Naive thymus-derived CD4-positive, alpha-beta T cell (primary cell): ENCODE measurements around the gene ST3GAL5. TPM values are rescaled to one million over a fixed set of nuclear protein-coding genes. Genes with fewer than 3 reads are reported as not detected.

Source experiments
- ATAC-seq: fragments of 150-1000 bp; cut with Tn5 transposase; 2 replicates; pipeline ENCODE4 v1.10.0; 2021; ENCODE audit warnings: mild to moderate bottlenecking, moderate library complexity
- CTCF ChIA-PET: fragments of 350-600 bp; sonication (Branson Sonifier 250); formaldehyde crosslinking; loops from one replicate; lab custom pipeline; 2021; ENCODE audit warnings: antibody characterized with exemption; lab: Charles Lee
- POLR2A ChIA-PET: fragments of 350-600 bp; sonication (Branson Sonifier 250); formaldehyde crosslinking; loops from one replicate; lab custom pipeline; 2021; ENCODE audit warnings: antibody characterized with exemption, inconsistent platforms; lab: Charles Lee
- DNase-seq, 9 donors: peaks; one replicate each; pipeline versions ENCODE4 v3.0.0 to v3.0.0-alpha.2; 2020 to 2022; ENCODE audit warnings: mixed read lengths in 1 of 9
- H3K27ac ChIP-seq: one replicate; pipeline ENCODE4 v1.7.0; 2013; ENCODE audit warnings: mild to moderate bottlenecking, low read depth, low read length, moderate library complexity
- H3K27me3 ChIP-seq, 2 donors: one replicate each; pipeline ENCODE4 v1.7.0; 2013; ENCODE audit warnings: low read length in 2 of 2, mild to moderate bottlenecking in 2 of 2, moderate library complexity in 2 of 2; ENCODE audit not compliant: control insufficient read depth in 2 of 2, insufficient read depth in 2 of 2
- H3K36me3 ChIP-seq, 3 experiments: 1 replicate in 2 of 3; 2 replicates in 1 of 3; pipeline ENCODE4 v1.7.0; 2013; ENCODE audit warnings: low read length in 3 of 3, mild to moderate bottlenecking in 3 of 3, moderate library complexity in 1 of 3; ENCODE audit not compliant: insufficient read depth in 3 of 3, control insufficient read depth in 2 of 3
- H3K4me1 ChIP-seq, 2 donors: one replicate each; pipeline ENCODE4 v1.7.0; 2013; ENCODE audit warnings: low read length in 2 of 2, mild to moderate bottlenecking in 2 of 2, moderate library complexity in 1 of 2; ENCODE audit not compliant: control insufficient read depth in 2 of 2, insufficient read depth in 2 of 2
- H3K4me3 ChIP-seq: 2 replicates; pipeline ENCODE4 v1.7.0; 2013; ENCODE audit warnings: mild to moderate bottlenecking, low read length
- H3K9me3 ChIP-seq, 3 experiments: 1 replicate in 2 of 3; 2 replicates in 1 of 3; pipeline ENCODE4 v1.7.0; 2013; ENCODE audit warnings: low read length in 3 of 3; ENCODE audit not compliant: control insufficient read depth in 2 of 3
- H3K27ac Mint-ChIP-seq, 9 donors: one replicate each; pipeline ENCODE4 v1.8.0; 2020 to 2022; ENCODE audit warnings: mixed read lengths in 9 of 9, mild to moderate bottlenecking in 8 of 9, moderate library complexity in 5 of 9, inconsistent platforms in 2 of 9
- H3K27me3 Mint-ChIP-seq, 5 donors: one replicate each; pipeline ENCODE4 v1.8.0; 2021 to 2022; ENCODE audit warnings: mixed read lengths in 5 of 5, mild to moderate bottlenecking in 1 of 5
- H3K36me3 Mint-ChIP-seq, 5 donors: one replicate each; pipeline ENCODE4 v1.8.0; 2020 to 2022; ENCODE audit warnings: mixed read lengths in 5 of 5, mild to moderate bottlenecking in 3 of 5, inconsistent platforms in 1 of 5
- H3K4me1 Mint-ChIP-seq, 7 donors: one replicate each; pipeline ENCODE4 v1.8.0; 2020 to 2022; ENCODE audit warnings: mixed read lengths in 7 of 7, mild to moderate bottlenecking in 3 of 7, inconsistent platforms in 1 of 7
- H3K4me3 Mint-ChIP-seq, 10 donors: one replicate each; pipeline ENCODE4 v1.8.0; 2020 to 2022; ENCODE audit warnings: mild to moderate bottlenecking in 10 of 10, mixed read lengths in 10 of 10, moderate library complexity in 6 of 10, inconsistent platforms in 2 of 10
- H3K9me3 Mint-ChIP-seq, 11 donors: one replicate each; pipeline ENCODE4 v1.8.0; 2020 to 2022; ENCODE audit warnings: mixed read lengths in 11 of 11, mild to moderate bottlenecking in 4 of 11, inconsistent platforms in 1 of 11, moderate library complexity in 1 of 11
- intact Hi-C, 2 donors: fragments of 100-400 bp; cut with micrococcal nuclease; formaldehyde crosslinking; loops; one replicate each; pipeline ENCODE4 v1.15.1; 2023
- polyA plus RNA-seq, 2 donors: library from polyadenylated mRNA; unstranded; fragments of 300-500 nt; fragmentation: Illumina TruSeq; gene quantifications; one replicate each; pipeline ENCODE4 v1.2.3, GENCODE V29; 2021
- total RNA-seq, 6 experiments: library from RNA in 5 of 6; stranded (reverse) in 5 of 6; gene quantifications; 1 replicate in 5 of 6; 2 replicates in 1 of 6; pipeline ENCODE4 v1.2.3 and lab custom pipeline; 2021 to 2026

Gene ST3GAL5
- total and polyA plus RNA-seq, 7 experiments from 2014 or later, result 15.0 to 53.6 (median 39.3) TPM

DNA sequence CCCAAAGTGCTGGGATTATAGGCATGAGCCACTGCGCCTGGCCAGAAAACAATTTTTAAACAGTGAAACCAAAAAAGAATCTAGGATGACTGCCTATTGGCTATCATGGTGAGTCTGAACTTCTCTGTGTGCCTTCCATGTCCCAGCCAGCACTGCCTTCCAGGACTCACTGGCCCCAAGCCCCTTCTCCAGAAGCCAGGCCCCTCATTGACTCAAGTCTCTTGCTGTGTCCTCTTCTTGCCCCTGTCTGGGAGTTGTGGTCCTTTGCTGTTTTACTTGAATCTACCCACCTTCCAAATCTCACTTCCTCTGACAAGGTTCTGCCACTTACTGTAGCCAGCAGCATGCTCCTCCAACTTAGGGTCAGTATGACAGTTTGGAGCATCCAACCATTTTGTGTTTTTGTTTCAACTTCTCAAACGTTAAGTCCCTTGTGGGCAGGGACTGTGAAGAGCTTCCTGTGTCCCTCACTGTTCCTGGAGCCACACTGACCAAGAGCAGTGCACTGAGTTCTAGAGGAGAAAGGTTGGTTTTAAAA, 41.7 kb downstream of the ST3GAL5 start:
- Mint-ChIP-seq H3K36me3 (peaks cover 5 to 71% (median 45%) of the 10 kb centered on the region in 5 donors), H3K4me1 (peaks cover 15 to 61% (median 32%) of the 10 kb centered on the region in 7 donors), H3K4me3 (no peak overlapping the region), H3K27me3 (no peaks in the 10 kb centered on the region), H3K27ac (peak overlapping the region in 6 of 9 donors; percentile 44 to 99 (median 80)), H3K9me3 (no peaks in the 10 kb centered on the region)
- ATAC-seq, result no peak
- ChIA-PET CTCF (no interaction called here), POLR2A (interaction anchor here (0.8 kb wide), 1 partner anchor 40 kb away, joined by 3 read pairs; no protein-coding TSS in a partner anchor)
- intact Hi-C loops, result no loop called here
- Histone ChIP-seq H3K27me3 (no peaks in the 10 kb centered on the region), H3K36me3 (peaks cover 0 to 30% (median 4%) of the 10 kb centered on the region in 3 experiments), H3K27ac (no peak overlapping the region), H3K9me3 (no peaks in the 10 kb centered on the region), H3K4me3 (no peak overlapping the region), H3K4me1 (peaks cover 26 to 27% of the 10 kb centered on the region in 2 donors)
- no peak for DNase-seq

DNA sequence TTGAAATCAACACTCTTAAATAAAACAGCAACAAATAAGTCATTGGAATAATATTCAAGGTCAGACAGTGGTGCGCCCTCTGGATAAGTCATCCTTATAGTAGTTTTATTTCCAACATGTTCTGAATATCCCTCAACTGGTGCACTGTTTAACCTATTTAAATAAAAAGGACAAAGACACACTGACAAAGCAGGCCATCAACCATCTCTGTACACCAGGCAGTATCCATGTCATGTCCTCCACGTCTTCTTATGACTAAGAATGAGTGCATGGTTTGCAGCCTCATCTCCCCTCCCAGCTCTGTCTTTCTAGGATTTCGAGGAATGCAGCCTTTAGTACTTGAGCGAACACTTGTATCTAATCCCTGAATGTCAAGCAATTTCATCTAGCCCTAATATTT, 42.4 kb downstream of the ST3GAL5 start:
- Mint-ChIP-seq H3K4me1 (peaks cover 12 to 60% (median 28%) of the 10 kb centered on the region in 7 donors), H3K27me3 (no peaks in the 10 kb centered on the region), H3K27ac (peak overlapping the region in 5 of 9 donors; percentile 27 to 99 (median 78)), H3K4me3 (no peak overlapping the region), H3K9me3 (peaks cover 0 to 3% (median 0%) of the 10 kb centered on the region in 11 donors), H3K36me3 (peaks cover 11 to 71% (median 50%) of the 10 kb centered on the region in 5 donors)
- ChIA-PET POLR2A (no interaction called here), CTCF (no interaction called here)
- ATAC-seq (no peak), DNase-seq (no peak)
- H3K36me3 ChIP-seq, result peaks cover 0 to 38% (median 4%) of the 10 kb centered on the region in 3 experiments
- H3K27ac ChIP-seq, result no peak overlapping the region
- H3K9me3 ChIP-seq, result no peaks in the 10 kb centered on the region
- H3K4me3 ChIP-seq, result no peak overlapping the region
- intact Hi-C loops, result no loop called here
- H3K27me3 ChIP-seq, result no peaks in the 10 kb centered on the region
- H3K4me1 ChIP-seq, result peaks cover 19 to 20% of the 10 kb centered on the region in 2 donors

- Histone ChIP-seq H3K27ac (no peak overlapping the region), H3K4me3 (no peak overlapping the region), H3K9me3 (no peaks in the 10 kb centered on the region), H3K27me3 (no peaks in the 10 kb centered on the region), H3K36me3 (peaks cover 0 to 41% (median 4%) of the 10 kb centered on the region in 3 experiments), H3K4me1 (peaks cover 2 to 6% of the 10 kb centered on the region in 2 donors)
- Mint-ChIP-seq H3K27ac (peak overlapping the region in 1 of 9 donors; percentile 41), H3K36me3 (peaks cover 11 to 69% (median 58%) of the 10 kb centered on the region in 5 donors), H3K4me3 (no peak overlapping the region), H3K4me1 (peaks cover 4 to 50% (median 19%) of the 10 kb centered on the region in 7 donors), H3K27me3 (no peaks in the 10 kb centered on the region), H3K9me3 (peaks cover 0 to 3% (median 0%) of the 10 kb centered on the region in 11 donors)
- DNase-seq, result no peak
- POLR2A ChIA-PET, result interaction anchor here (0.6 to 1.6 kb wide), 2 partner anchors 9 to 10 kb away, joined by 3 to 6 read pairs; no protein-coding TSS in a partner anchor
- intact Hi-C loops, result no loop called here
- ATAC-seq, result no peak
- CTCF ChIA-PET, result interaction anchor here (0.6 kb wide), 1 partner anchor 524 kb away, joined by 5 read pairs; no protein-coding TSS in a partner anchor
Measured at GRCh38 chr2:85844486-85844885, 44.3 kb downstream of the ST3GAL5 start.

GRCh38 chr2:85843543-85843942, 45.2 kb downstream of the ST3GAL5 start:
- Mint-ChIP-seq H3K4me3 (no peak overlapping the region), H3K4me1 (peaks cover 6 to 52% (median 26%) of the 10 kb centered on the region in 7 donors), H3K27me3 (no peaks in the 10 kb centered on the region), H3K27ac (peak overlapping the region in 2 of 9 donors; percentile 10 to 86), H3K36me3 (peaks cover 11 to 74% (median 65%) of the 10 kb centered on the region in 5 donors), H3K9me3 (peaks cover 0 to 3% (median 0%) of the 10 kb centered on the region in 11 donors)
- H3K27ac ChIP-seq, result no peak overlapping the region
- no peak overlapping the region for H3K4me3 ChIP-seq
- ChIA-PET CTCF (no interaction called here), POLR2A (no interaction called here)
- no peaks in the 10 kb centered on the region for H3K9me3 ChIP-seq
- peaks cover 0 to 41% (median 4%) of the 10 kb centered on the region in 3 experiments for H3K36me3 ChIP-seq
- ATAC-seq (no peak), DNase-seq (peak in 3 of 9 donors; percentile 15 to 27 (median 22))
- H3K27me3 ChIP-seq, result no peaks in the 10 kb centered on the region
- intact Hi-C loops, result loop anchor here in 1 of 2 donors (1.0 kb wide), 1 partner anchor 10 kb away; no protein-coding TSS in a partner anchor
- H3K4me1 ChIP-seq, result peaks cover 3 to 6% of the 10 kb centered on the region in 2 donors

DNA sequence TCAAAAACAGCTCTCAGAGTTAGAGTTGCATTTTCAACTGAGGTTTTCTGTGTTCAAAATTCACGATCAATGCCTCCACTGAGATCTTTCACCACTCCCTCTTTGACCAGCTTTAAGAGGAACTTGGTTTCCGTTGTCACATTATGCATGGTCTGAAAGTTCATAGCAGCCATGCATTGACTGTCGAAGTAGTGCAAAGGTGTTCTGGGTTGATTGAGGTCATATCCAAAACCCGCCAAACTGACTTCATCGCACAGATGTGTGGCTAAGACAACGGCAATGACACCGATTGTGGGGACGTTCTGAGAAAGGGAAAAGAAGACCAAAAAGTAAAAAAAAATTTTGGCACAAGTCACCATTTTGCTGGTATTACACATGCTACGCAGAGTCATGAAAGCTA, 48.7 kb downstream of the ST3GAL5 start:
- H3K4me1 Mint-ChIP-seq, result peaks cover 6 to 32% (median 21%) of the 10 kb centered on the region in 7 donors
- peaks cover 11 to 70% (median 45%) of the 10 kb centered on the region in 5 donors for H3K36me3 Mint-ChIP-seq
- H3K4me3 Mint-ChIP-seq, result peak overlapping the region in 5 of 10 donors; percentile 13 to 51 (median 14)
- peaks cover 0 to 5% (median 0%) of the 10 kb centered on the region in 5 donors for H3K27me3 Mint-ChIP-seq
- peak in 5 of 9 donors; percentile 6 to 25 (median 14) for DNase-seq
- Histone ChIP-seq H3K4me3 (no peak overlapping the region), H3K9me3 (no peaks in the 10 kb centered on the region), H3K4me1 (peaks cover 0 to 6% of the 10 kb centered on the region in 2 donors), H3K27me3 (no peaks in the 10 kb centered on the region), H3K27ac (no peak overlapping the region), H3K36me3 (peaks cover 0 to 25% (median 4%) of the 10 kb centered on the region in 3 experiments)
- POLR2A ChIA-PET, result interaction anchor here (1.0 to 1.5 kb wide), 2 partner anchors 11 to 48 kb away, joined by 5 to 6 read pairs; no protein-coding TSS in a partner anchor
- intact Hi-C loops, result no loop called here
- H3K9me3 Mint-ChIP-seq, result peaks cover 0 to 6% (median 0%) of the 10 kb centered on the region in 11 donors
- ATAC-seq, result no peak
- peak overlapping the region in 8 of 9 donors; percentile 44 to 81 (median 74) for H3K27ac Mint-ChIP-seq
- CTCF ChIA-PET, result interaction anchor here (0.7 to 0.8 kb wide), 2 partner anchors 12 to 13 kb away, joined by 3 to 4 read pairs; no protein-coding TSS in a partner anchor

- Mint-ChIP-seq H3K36me3 (peaks cover 7 to 68% (median 40%) of the 10 kb centered on the region in 5 donors), H3K9me3 (peaks cover 0 to 11% (median 0%) of the 10 kb centered on the region in 11 donors), H3K27me3 (peaks cover 0 to 9% (median 0%) of the 10 kb centered on the region in 5 donors), H3K27ac (peak overlapping the region in 7 of 9 donors; percentile 8 to 82 (median 75)), H3K4me3 (peak overlapping the region in 3 of 10 donors; percentile 18 to 51 (median 41)), H3K4me1 (peaks cover 6 to 36% (median 21%) of the 10 kb centered on the region in 7 donors)
- Histone ChIP-seq H3K27me3 (no peaks in the 10 kb centered on the region), H3K4me1 (peaks cover 0 to 6% of the 10 kb centered on the region in 2 donors), H3K27ac (no peak overlapping the region), H3K4me3 (no peak overlapping the region), H3K36me3 (peaks cover 0 to 22% (median 4%) of the 10 kb centered on the region in 3 experiments), H3K9me3 (no peaks in the 10 kb centered on the region)
- CTCF ChIA-PET, result interaction anchor here (0.8 kb wide), 1 partner anchor 14 kb away, joined by 3 read pairs; no protein-coding TSS in a partner anchor
- ATAC-seq (no peak), DNase-seq (no peak)
- POLR2A ChIA-PET, result interaction anchor here (1.0 to 1.5 kb wide), 2 partner anchors 12 to 48 kb away, joined by 5 to 6 read pairs; no protein-coding TSS in a partner anchor
- intact Hi-C loops, result no loop called here
Measured at GRCh38 chr2:85839461-85839860, 49.3 kb downstream of the ST3GAL5 start.
